WERI-Rb-1 (cell line): ENCODE results near the gene ZNF330.

Experiments used
- DNase-seq: peaks from one replicate; pipeline ENCODE4 v3.0.0-alpha.2; 2020
- H3K27ac ChIP-seq: fragments of 250-450 bp; sonication (Bioruptor Pico); 2 replicates; pipeline ENCODE4 v1.5.1; 2020; ENCODE audit warnings: mild to moderate bottlenecking, moderate library complexity
- H3K27me3 ChIP-seq: fragments of 250-450 bp; sonication (Bioruptor Pico); 2 replicates; pipeline ENCODE4 v1.5.1; 2021; ENCODE audit warnings: mild to moderate bottlenecking, low read depth, moderate library complexity; ENCODE audit not compliant: insufficient read depth, severe bottlenecking
- H3K36me3 ChIP-seq: fragments of 250-450 bp; sonication (Bioruptor Pico); 2 replicates; pipeline ENCODE4 v1.5.1; 2020; ENCODE audit warnings: mild to moderate bottlenecking, moderate library complexity
- H3K4me3 ChIP-seq: 2 replicates; pipeline ENCODE4 v1.5.1; 2011; ENCODE audit warnings: low read depth, mild to moderate bottlenecking, control low read depth, low read length
- H3K9me3 ChIP-seq: fragments of 250-450 bp; sonication (Bioruptor Pico); 2 replicates; pipeline ENCODE4 v1.5.1; 2021; ENCODE audit warnings: mild to moderate bottlenecking, moderate library complexity; ENCODE audit not compliant: severe bottlenecking
- TF ChIP-seq, protein P1 (sequence below): IDR thresholded peaks from 2 replicates; pipeline ENCODE4 v1.5.1; 2011; ENCODE audit warnings: low read depth, mild to moderate bottlenecking, control low read depth, inconsistent platforms, low read length

Gene ZNF330

DNA sequence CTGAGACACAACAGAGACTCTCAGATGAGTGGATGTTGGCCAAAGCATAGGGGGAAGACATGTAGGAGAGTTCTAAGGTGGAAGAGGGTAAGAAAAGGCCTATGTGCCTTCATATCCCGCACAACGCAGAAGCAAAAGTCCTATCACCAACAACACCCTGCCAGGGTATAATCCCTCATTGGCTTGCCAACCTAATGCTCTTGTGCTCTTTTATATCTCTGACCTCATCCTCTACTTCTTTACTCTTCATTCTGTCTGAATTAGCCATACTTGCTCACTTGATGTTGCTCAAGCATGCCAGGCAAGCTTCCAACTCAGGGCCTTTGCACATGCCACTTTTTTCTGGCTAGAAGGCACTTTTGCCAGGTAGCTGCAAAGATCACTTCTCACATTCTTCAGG lies 28.1 kb upstream of the ZNF330 start:
- Histone ChIP-seq H3K27ac (no peak overlapping the region), H3K4me3 (no peak overlapping the region), H3K27me3 (no peaks in the 10 kb centered on the region), H3K9me3 (peaks cover 4% of the 10 kb centered on the region), H3K36me3 (no peaks in the 10 kb centered on the region)
- TF ChIP-seq, protein P1, sequence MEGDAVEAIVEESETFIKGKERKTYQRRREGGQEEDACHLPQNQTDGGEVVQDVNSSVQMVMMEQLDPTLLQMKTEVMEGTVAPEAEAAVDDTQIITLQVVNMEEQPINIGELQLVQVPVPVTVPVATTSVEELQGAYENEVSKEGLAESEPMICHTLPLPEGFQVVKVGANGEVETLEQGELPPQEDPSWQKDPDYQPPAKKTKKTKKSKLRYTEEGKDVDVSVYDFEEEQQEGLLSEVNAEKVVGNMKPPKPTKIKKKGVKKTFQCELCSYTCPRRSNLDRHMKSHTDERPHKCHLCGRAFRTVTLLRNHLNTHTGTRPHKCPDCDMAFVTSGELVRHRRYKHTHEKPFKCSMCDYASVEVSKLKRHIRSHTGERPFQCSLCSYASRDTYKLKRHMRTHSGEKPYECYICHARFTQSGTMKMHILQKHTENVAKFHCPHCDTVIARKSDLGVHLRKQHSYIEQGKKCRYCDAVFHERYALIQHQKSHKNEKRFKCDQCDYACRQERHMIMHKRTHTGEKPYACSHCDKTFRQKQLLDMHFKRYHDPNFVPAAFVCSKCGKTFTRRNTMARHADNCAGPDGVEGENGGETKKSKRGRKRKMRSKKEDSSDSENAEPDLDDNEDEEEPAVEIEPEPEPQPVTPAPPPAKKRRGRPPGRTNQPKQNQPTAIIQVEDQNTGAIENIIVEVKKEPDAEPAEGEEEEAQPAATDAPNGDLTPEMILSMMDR: no peak
- no peak for DNase-seq

DNA sequence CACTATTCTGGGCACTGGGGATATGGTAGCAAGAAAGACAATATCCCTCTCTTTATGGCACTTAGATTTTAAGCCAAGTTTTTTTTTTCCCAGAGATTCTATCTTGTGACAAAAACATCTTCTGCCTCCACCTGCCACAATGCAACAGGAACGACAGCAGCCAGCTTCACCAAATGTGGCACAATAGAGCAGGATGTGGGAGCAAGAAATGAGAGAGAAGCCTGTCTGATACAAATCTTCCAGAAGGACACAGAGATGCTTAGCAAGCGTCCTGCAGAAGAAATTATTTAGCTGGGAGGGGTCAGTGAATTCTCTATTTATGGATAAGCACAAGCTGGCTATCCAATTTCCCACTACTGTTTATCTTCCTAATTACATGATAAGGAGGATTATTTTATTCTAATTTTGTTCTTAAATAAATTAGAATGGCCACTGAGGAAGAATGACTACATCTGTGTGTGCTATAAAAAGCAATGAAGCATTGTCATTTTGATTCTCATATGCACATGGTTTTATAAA lies 27.1 kb upstream of the ZNF330 start:
- no peak overlapping the region for H3K4me3 ChIP-seq
- H3K27me3 ChIP-seq: no peaks in the 10 kb centered on the region
- no peak overlapping the region for H3K27ac ChIP-seq
- DNase-seq: no peak
- no peaks in the 10 kb centered on the region for H3K36me3 ChIP-seq
- TF ChIP-seq, protein P1: no peak
- peaks cover 4% of the 10 kb centered on the region for H3K9me3 ChIP-seq

DNA sequence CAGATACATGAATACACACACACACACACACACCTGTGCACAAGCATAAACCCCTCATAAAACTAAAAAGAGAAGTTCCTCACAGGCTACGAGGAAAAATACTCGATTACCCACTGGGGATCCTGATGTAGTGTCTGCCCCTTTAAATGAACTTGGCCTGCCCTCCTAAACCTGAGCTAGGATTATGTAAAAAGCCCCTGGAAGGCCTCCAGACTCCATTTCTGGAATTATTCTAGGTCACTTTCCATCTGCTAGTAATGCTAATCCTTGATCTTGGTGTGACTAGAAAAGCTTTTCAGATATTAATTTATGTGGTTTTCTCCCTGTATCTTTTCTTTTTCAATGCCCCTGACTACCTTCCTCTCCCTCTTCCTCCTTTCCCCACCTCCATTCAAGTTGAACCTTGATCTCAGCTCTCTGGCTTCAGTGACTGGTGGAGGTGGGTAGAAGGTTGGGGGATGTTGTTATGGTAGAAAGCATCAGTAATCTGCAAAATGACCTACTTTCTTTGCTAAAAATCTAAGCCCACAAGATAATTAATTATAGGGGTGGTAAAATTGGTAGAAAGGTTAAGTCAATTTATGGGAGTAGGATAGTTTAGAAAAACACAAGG lies 25.5 kb upstream of the ZNF330 start:
- peaks cover 4% of the 10 kb centered on the region for H3K9me3 ChIP-seq
- no peak overlapping the region for H3K4me3 ChIP-seq
- H3K27me3 ChIP-seq: no peaks in the 10 kb centered on the region
- H3K27ac ChIP-seq: peak overlapping the region; percentile 41
- peak; percentile 53 for DNase-seq
- TF ChIP-seq, protein P1: no peak
- no peaks in the 10 kb centered on the region for H3K36me3 ChIP-seq

DNA sequence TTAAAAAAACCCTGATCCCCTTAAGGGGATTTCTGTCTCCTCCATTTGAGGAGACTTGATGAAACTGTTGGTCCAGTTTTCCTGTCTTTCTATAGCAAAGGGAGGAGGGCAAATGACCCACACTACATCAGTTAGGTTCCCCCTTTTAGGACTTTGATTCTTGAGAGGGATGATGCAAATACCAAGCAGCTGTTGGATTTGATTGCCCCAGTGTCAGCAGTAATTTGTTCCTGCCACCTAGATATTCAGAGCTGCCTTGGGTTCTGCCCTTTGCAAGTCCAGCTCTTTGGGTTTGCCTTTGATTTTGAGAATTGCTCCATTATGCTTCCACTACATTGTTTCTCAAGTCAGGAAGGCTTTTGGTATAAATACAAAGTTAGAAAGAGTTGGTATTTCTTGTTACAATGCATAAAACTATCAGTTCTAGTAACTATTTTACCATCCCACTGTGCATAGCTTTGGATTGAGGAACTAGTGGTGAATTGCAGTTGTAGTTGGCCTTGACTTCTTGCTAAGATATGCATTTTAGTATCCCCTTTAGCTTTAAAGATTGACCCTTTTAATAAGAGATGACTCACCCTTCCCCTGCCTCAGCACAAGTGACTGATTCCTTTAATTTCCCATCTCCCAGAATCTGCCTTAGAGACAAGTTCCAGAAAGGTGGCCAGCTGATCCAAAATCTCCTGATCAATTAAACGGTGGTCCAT lies 24.3 kb upstream of the ZNF330 start:
- no peaks in the 10 kb centered on the region for H3K27me3 ChIP-seq
- DNase-seq: no peak
- H3K9me3 ChIP-seq: peaks cover 4% of the 10 kb centered on the region
- H3K27ac ChIP-seq: no peak overlapping the region
- TF ChIP-seq, protein P1: no peak
- H3K4me3 ChIP-seq: no peak overlapping the region
- no peaks in the 10 kb centered on the region for H3K36me3 ChIP-seq

DNA sequence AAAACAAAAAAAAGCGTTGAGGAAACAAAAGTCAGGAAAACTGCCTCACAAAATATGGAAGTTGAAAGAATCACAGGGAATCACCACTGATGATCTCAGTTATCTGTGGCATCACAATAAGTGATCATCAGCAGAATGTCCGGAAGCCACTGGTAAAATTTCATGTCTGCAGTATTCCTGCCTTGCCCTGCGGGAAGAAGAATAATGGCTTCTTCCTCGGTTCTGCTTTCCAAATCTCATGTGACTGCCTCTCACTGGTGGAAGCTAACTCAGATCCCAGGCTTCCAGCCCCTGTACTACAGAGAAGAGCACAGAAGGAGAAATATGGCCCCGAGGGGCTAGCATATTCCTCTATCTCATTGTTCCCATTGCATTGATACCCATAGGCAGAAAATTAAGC lies 12.7 kb upstream of the ZNF330 start:
- DNase-seq: no peak
- Histone ChIP-seq H3K27ac (no peak overlapping the region), H3K27me3 (no peaks in the 10 kb centered on the region), H3K4me3 (no peak overlapping the region), H3K9me3 (no peaks in the 10 kb centered on the region), H3K36me3 (no peaks in the 10 kb centered on the region)
- TF ChIP-seq, protein P1: no peak
